Endothelial cell of umbilical vein (primary cell): ENCODE measurements around the gene NUP153. TPM values are rescaled to one million over a fixed set of nuclear protein-coding genes. Genes with fewer than 3 reads are reported as not detected.
A peak's percentile ranks its signal among the peaks of the same experiment; 100 is the strongest.

ENCODE experiments used
- BruUV-seq: library from RNA; stranded (reverse); fragments of 400-500 nt; replicated peaks from 2 replicates; lab custom pipeline; 2021; lab: Mats Ljungman, UMichigan
- CTCF ChIA-PET: fragments of 300-600, 350-600 bp; sonication (Branson Sonifier 250); formaldehyde crosslinking; loops from one replicate; lab custom pipeline; 2021; ENCODE audit warnings: antibody characterized with exemption, inconsistent platforms; lab: Charles Lee
- POLR2A ChIA-PET: fragments of 300-600, 350-600 bp; sonication (Branson Sonifier 250); formaldehyde crosslinking; loops from one replicate; lab custom pipeline; 2021; ENCODE audit warnings: antibody characterized with exemption, inconsistent platforms; lab: Charles Lee
- DNase-seq: peaks from one replicate; pipeline ENCODE4 v3.0.0-alpha.2; 2011; ENCODE audit warnings: low read depth, low spot score
- FAIRE-seq: peaks from 2 replicates; lab custom pipeline; 2011; peaks lifted over from hg19 to GRCh38; lab: Jason Lieb, UNC
- H2AFZ ChIP-seq: 2 replicates; pipeline ENCODE4 v1.6.0; 2012; ENCODE audit warnings: low read depth, low read length, control low read depth, inconsistent platforms
- H3K27ac ChIP-seq: 2 replicates; pipeline ENCODE4 v1.5.1; 2011; ENCODE audit warnings: low read depth, mild to moderate bottlenecking, control low read depth, low read length, moderate library complexity; ENCODE audit not compliant: insufficient read depth
- H3K27me3 ChIP-seq, 2 experiments: 2 replicates each; pipeline versions ENCODE4 v1.6.0 to v1.6.1; 2011; ENCODE audit warnings: low read length in 2 of 2, mixed read lengths in 1 of 2; ENCODE audit not compliant: control insufficient read depth in 2 of 2, insufficient read depth in 2 of 2
- H3K36me3 ChIP-seq, 2 experiments: 2 replicates in 1 of 2; 3 replicates in 1 of 2; pipeline ENCODE4 v1.5.1; 2011; ENCODE audit warnings: low read length in 2 of 2, mild to moderate bottlenecking in 1 of 2, moderate library complexity in 1 of 2; ENCODE audit not compliant: control insufficient read depth in 2 of 2, insufficient read depth in 2 of 2; ENCODE audit errors: extremely low read depth in 1 of 2
- H3K4me1 ChIP-seq: 3 replicates; pipeline ENCODE4 v1.5.1; 2011; ENCODE audit warnings: mild to moderate bottlenecking, low read length; ENCODE audit not compliant: control insufficient read depth, insufficient read depth; ENCODE audit errors: extremely low read depth
- H3K4me2 ChIP-seq: 2 replicates; pipeline ENCODE4 v1.6.1; 2011; ENCODE audit warnings: low read length, control low read depth, mixed read lengths; ENCODE audit not compliant: insufficient read depth
- H3K4me3 ChIP-seq, 3 experiments: fragments of 200-600 bp in 1 of 3; sonication (generic), shearing (Covaris generic) in 1 of 3; replicated peaks in 1 of 3; 2 replicates each; pipeline ENCODE4 v1.5.1; 2011 to 2016; ENCODE audit warnings: control low read depth in 3 of 3, low read length in 3 of 3, mild to moderate bottlenecking in 2 of 3, inconsistent platforms in 1 of 3, low read depth in 1 of 3, moderate library complexity in 1 of 3; ENCODE audit not compliant: insufficient read depth in 1 of 3
- H3K79me2 ChIP-seq: 2 replicates; pipeline ENCODE4 v1.6.0; 2012; ENCODE audit warnings: low read length, inconsistent platforms; ENCODE audit not compliant: control insufficient read depth, insufficient read depth
- H3K9ac ChIP-seq: replicated peaks from 2 replicates; pipeline ENCODE3; 2011; ENCODE audit warnings: low read length, control low read depth; ENCODE audit not compliant: insufficient read depth; ENCODE audit errors: extremely low read depth
- H3K9me1 ChIP-seq: replicated peaks from 3 replicates; pipeline ENCODE4 v1.6.0; 2011; ENCODE audit warnings: mild to moderate bottlenecking, low read length; ENCODE audit not compliant: control insufficient read depth, insufficient read depth; ENCODE audit errors: extremely low read depth
- H3K9me3 ChIP-seq: replicated peaks from 2 replicates; pipeline ENCODE4 v1.5.1; 2012; ENCODE audit warnings: low read length, inconsistent platforms; ENCODE audit not compliant: control insufficient read depth, insufficient read depth
- H4K20me1 ChIP-seq: replicated peaks from 2 replicates; pipeline ENCODE3; 2011; ENCODE audit warnings: mild to moderate bottlenecking, low read length; ENCODE audit not compliant: control insufficient read depth, insufficient read depth; ENCODE audit errors: extremely low read depth
- EZH2 ChIP-seq: IDR thresholded peaks from 2 replicates; pipeline ENCODE4 v1.6.1; 2012; ENCODE audit warnings: borderline replicate concordance, low read depth, mild to moderate bottlenecking, moderate library complexity, low read length, inconsistent platforms; ENCODE audit not compliant: severe bottlenecking
- FOS ChIP-seq: IDR thresholded peaks from 2 replicates; pipeline ENCODE4 v1.6.1; 2011; ENCODE audit warnings: mild to moderate bottlenecking, low read length, moderate library complexity, borderline replicate concordance; ENCODE audit not compliant: insufficient read depth
- GATA2 ChIP-seq: IDR thresholded peaks from 2 replicates; pipeline ENCODE4 v1.7.0; 2011; ENCODE audit warnings: low read depth, mild to moderate bottlenecking, moderate library complexity, mixed read lengths, low read length; ENCODE audit not compliant: insufficient read length, insufficient read depth
- JUN ChIP-seq: IDR thresholded peaks from 2 replicates; pipeline ENCODE4 v1.6.1; 2011; ENCODE audit warnings: borderline replicate concordance, low read depth; ENCODE audit not compliant: insufficient read length, insufficient read depth
- MYC ChIP-seq: IDR thresholded peaks from one replicate; pipeline ENCODE4 v1.6.1; 2011; ENCODE audit warnings: mild to moderate bottlenecking, low read depth, low read length
- POLR2A ChIP-seq: IDR thresholded peaks from 2 replicates; pipeline ENCODE4 v1.6.1; 2012; ENCODE audit warnings: low read depth, mild to moderate bottlenecking, control low read depth, low read length
- POLR2AphosphoS5 ChIP-seq: IDR thresholded peaks from 2 replicates; pipeline ENCODE4 v1.6.1; 2012; ENCODE audit warnings: low read depth, mild to moderate bottlenecking, control low read depth, low read length, moderate library complexity; ENCODE audit not compliant: insufficient read depth
- dilution Hi-C: fragments of 300-500 bp; cut with MboI; formaldehyde crosslinking; loops from one replicate; pipeline ENCODE4 v1.15.0; 2019; ENCODE audit warnings: low sequenced_read_pairs; ENCODE audit not compliant: extremely low pct_ligation_motif_present
- intact Hi-C: fragments of 100-400 bp; cut with micrococcal nuclease; formaldehyde crosslinking; loops from one replicate; pipeline ENCODE4 v1.10.0; 2022
- polyA plus RNA-seq, 4 experiments: library from polyadenylated mRNA; depleted of rRNA in 3 of 4; stranded (reverse) in 3 of 4; unstranded in 1 of 4; fragments of >200 nt; gene quantifications; 2 replicates each; pipeline versions ENCODE4 v1.2.1 to v1.2.3, GENCODE V29; 2011 to 2012; ENCODE audit warnings: missing spikeins in 1 of 4
- total RNA-seq: library from RNA; stranded (reverse); gene quantifications from 2 replicates; pipeline ENCODE4 v1.2.3, GENCODE V29; 2021
- TF ChIP-seq, protein P1 (sequence below): IDR thresholded peaks from 2 replicates; pipeline ENCODE4 v1.6.1; 2011; ENCODE audit not compliant: insufficient read depth, insufficient read length
- TF ChIP-seq, protein P2 (sequence below), 2 donors: IDR thresholded peaks; 1 replicate in 1 of 2; 2 replicates in 1 of 2; pipeline ENCODE4 v1.5.1; 2011; ENCODE audit warnings: low read length in 2 of 2, mild to moderate bottlenecking in 2 of 2, moderate library complexity in 2 of 2, control low read depth in 1 of 2, inconsistent platforms in 1 of 2, low read depth in 1 of 2; ENCODE audit not compliant: insufficient read depth in 1 of 2; ENCODE audit errors: extremely low read depth in 1 of 2

Gene NUP153
- total and polyA plus RNA-seq, 2 donors (not counting 3 experiments of a cell fraction or from before 2014, with no cell fraction given) = 22.0 to 51.0 TPM

DNA sequence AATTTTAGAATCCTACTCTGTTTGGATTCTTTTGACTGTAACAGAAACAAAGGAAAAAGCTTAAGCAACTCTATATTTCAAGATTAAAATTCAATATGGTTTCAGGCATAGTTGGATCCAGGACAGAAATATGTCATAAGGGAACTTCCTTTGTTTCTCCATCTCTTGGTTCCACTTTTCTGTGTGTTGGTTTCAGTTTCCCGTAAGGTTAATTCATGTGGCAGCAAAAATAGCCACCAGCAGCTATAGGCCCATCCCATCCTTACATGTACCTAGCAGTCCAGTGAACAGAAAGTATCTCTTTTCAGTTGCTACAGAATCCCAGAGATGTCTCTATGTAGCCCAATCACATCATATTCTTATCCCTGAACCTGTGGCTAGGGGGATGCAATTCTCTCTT lies 115.4 kb downstream of the NUP153 start:
- H3K79me2 ChIP-seq = no peaks in the 10 kb centered on the region
- H3K9me3 ChIP-seq = no peaks in the 10 kb centered on the region
- no peak for TF ChIP-seq MYC
- H4K20me1 ChIP-seq = no peaks in the 10 kb centered on the region
- DNase-seq (no peak), FAIRE-seq (no peak)
- no peak overlapping the region for H3K4me2 ChIP-seq
- no peak overlapping the region for H3K9ac ChIP-seq
- no peak overlapping the region for H3K4me3 ChIP-seq
- no peaks in the 10 kb centered on the region for H3K4me1 ChIP-seq
- ChIA-PET POLR2A (no interaction called here), CTCF (no interaction called here)
- intact Hi-C loops = no loop called here
- H3K27me3 ChIP-seq = peaks cover 0 to 2% of the 10 kb centered on the region in 2 experiments
- H3K9me1 ChIP-seq = no peaks in the 10 kb centered on the region
- no TSS peak for BruUV-seq
- no peak overlapping the region for H2AFZ ChIP-seq
- dilution Hi-C loops = no loop called here
- no peak overlapping the region for H3K27ac ChIP-seq
- no peaks in the 10 kb centered on the region for H3K36me3 ChIP-seq

DNA sequence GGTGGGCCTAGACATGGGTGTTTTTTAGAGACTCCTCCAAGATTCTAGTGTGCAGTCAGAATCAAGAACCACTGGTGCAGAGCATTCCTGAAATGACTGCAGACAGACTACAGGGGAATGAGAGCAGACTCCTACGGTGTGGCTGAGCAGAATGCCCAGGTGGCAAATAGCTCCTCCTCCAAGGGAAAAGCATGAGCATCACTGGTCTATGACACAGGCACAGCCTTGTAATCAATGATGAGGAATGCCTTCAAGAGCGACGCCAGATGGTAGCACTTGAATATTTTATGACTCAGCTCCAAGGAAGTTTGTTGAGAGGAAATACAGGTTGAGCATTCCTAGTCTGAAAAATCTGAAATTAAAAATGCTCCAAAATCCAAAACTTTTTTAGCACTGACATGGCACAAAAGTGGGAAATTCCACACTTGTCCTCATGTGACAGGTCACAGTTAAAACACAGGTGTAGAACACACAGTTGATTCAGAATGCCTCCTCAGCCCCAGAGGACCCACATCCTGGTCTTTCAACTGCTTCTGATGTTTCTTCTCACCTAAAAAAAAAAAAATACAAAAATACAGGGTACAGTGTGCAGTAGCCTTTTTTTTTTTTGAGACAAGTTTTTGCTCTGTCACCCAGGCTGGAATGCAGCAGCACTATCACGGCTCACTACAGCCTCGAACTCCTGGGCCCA lies 117.2 kb downstream of the NUP153 start:
- ChIA-PET POLR2A (interaction anchor here (0.6 to 0.7 kb wide), 2 partner anchors 192 to 685 kb away, joined by 4 read pairs; no protein-coding TSS in a partner anchor), CTCF (interaction anchor here (0.7 to 1.6 kb wide), 6 partner anchors 11 to 435 kb away, joined by 3 to 7 read pairs (median 4); no protein-coding TSS in a partner anchor)
- peak; percentile 9 for DNase-seq
- peak; percentile 55 for FAIRE-seq
- H3K4me2 ChIP-seq = no peak overlapping the region
- intact Hi-C loops (no loop called here), dilution Hi-C loops (no loop called here)
- no peak overlapping the region for H2AFZ ChIP-seq
- H3K4me1 ChIP-seq = no peaks in the 10 kb centered on the region
- H3K36me3 ChIP-seq = no peaks in the 10 kb centered on the region
- no peak overlapping the region for H3K27ac ChIP-seq
- no TSS peak for BruUV-seq
- no peak overlapping the region for H3K4me3 ChIP-seq
- no peaks in the 10 kb centered on the region for H3K9me1 ChIP-seq
- peaks cover 0 to 2% of the 10 kb centered on the region in 2 experiments for H3K27me3 ChIP-seq
- no peaks in the 10 kb centered on the region for H3K9me3 ChIP-seq
- no peak overlapping the region for H3K9ac ChIP-seq
- no peaks in the 10 kb centered on the region for H3K79me2 ChIP-seq
- H4K20me1 ChIP-seq = no peaks in the 10 kb centered on the region
- TF ChIP-seq, protein P1, sequence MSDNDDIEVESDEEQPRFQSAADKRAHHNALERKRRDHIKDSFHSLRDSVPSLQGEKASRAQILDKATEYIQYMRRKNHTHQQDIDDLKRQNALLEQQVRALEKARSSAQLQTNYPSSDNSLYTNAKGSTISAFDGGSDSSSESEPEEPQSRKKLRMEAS = no peak
- no peak for TF ChIP-seq POLR2A
- no peak for TF ChIP-seq FOS
- TF ChIP-seq, protein P2, sequence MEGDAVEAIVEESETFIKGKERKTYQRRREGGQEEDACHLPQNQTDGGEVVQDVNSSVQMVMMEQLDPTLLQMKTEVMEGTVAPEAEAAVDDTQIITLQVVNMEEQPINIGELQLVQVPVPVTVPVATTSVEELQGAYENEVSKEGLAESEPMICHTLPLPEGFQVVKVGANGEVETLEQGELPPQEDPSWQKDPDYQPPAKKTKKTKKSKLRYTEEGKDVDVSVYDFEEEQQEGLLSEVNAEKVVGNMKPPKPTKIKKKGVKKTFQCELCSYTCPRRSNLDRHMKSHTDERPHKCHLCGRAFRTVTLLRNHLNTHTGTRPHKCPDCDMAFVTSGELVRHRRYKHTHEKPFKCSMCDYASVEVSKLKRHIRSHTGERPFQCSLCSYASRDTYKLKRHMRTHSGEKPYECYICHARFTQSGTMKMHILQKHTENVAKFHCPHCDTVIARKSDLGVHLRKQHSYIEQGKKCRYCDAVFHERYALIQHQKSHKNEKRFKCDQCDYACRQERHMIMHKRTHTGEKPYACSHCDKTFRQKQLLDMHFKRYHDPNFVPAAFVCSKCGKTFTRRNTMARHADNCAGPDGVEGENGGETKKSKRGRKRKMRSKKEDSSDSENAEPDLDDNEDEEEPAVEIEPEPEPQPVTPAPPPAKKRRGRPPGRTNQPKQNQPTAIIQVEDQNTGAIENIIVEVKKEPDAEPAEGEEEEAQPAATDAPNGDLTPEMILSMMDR (IDR thresholded peaks at IDR 0.05; ENCODE audit: extremely low read depth in 1 of 2, insufficient read depth in 1 of 2, low read depth in 1 of 2, low read length in 2 of 2) = no peak
- no peak for TF ChIP-seq MYC
- TF ChIP-seq POLR2AphosphoS5 = no peak
- TF ChIP-seq EZH2 = no peak
- no peak for TF ChIP-seq GATA2
- no peak for TF ChIP-seq JUN
